ENCODE data around the gene SYT3. TPM values are rescaled to one million over a fixed set of nuclear protein-coding genes. Genes with fewer than 3 reads are reported as not detected.

Gene SYT3
- total RNA-seq, 4 donors from 2014 or later, result 0.14 TPM; not detected in 3

- Histone ChIP-seq H3K27ac (no peak overlapping the region), H3K9me3 (no peaks in the 10 kb centered on the region), H3K4me1 (no peaks in the 10 kb centered on the region), H3K4me3 (no peak overlapping the region), H3K36me3 (no peaks in the 10 kb centered on the region), H3K27me3 (no peaks in the 10 kb centered on the region)
- intact Hi-C loops (cut with DNase I; ENCODE audit: low total_unique reads), result no loop called here
- DNase-seq, result no peak
- TF ChIP-seq CTCF (IDR thresholded peaks at IDR 0.05), result no peak
- TF ChIP-seq POLR2A (IDR thresholded peaks at IDR 0.05), result no peak
These were observed 38.6 kb upstream of the SYT3 start for GRCh38 chr19:50678323-50678722.

GRCh38 chr19:50677636-50678035, 38.0 kb upstream of the SYT3 start:
- no peak for DNase-seq
- no peaks in the 10 kb centered on the region for H3K9me3 ChIP-seq
- intact Hi-C loops (cut with DNase I; ENCODE audit: low total_unique reads), result no loop called here
- H3K4me3 ChIP-seq, result no peak overlapping the region
- TF ChIP-seq CTCF (IDR thresholded peaks at IDR 0.05), result no peak
- no peak for TF ChIP-seq POLR2A (IDR thresholded peaks at IDR 0.05)
- H3K27me3 ChIP-seq, result no peaks in the 10 kb centered on the region
- no peaks in the 10 kb centered on the region for H3K36me3 ChIP-seq
- H3K4me1 ChIP-seq, result no peaks in the 10 kb centered on the region
- no peak overlapping the region for H3K27ac ChIP-seq

DNA sequence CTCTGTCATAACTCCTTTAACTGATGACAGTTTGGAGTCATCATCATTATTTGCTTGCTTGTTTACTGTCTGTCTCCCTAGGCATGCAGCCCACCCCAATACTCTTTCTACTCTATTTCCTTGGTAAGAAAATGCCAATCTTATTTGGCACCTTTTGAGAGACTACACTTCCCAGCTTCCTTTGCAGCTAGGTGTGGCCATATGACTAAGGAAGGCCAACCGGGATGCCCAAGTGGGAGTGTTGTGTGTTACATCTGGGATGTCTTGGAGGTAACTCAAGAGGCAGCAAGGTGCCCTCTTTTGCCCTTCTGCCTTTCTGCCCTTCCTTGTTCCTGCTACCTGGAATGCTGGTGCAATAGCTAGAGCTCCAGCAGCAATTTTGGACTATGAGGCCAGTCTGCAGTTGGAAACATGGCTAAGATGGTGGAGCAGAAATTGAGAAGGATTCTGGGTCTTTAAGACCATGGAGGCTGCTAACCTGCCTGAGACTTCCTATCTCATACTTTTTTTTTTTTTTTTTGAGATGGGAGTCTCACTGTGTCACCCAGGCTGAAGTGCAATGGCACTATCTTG, 37.0 kb upstream of the SYT3 start:
- no peak for TF ChIP-seq POLR2A (IDR thresholded peaks at IDR 0.05)
- no peak for TF ChIP-seq CTCF (IDR thresholded peaks at IDR 0.05)
- Histone ChIP-seq H3K27me3 (no peaks in the 10 kb centered on the region), H3K9me3 (no peaks in the 10 kb centered on the region), H3K4me1 (no peaks in the 10 kb centered on the region), H3K4me3 (no peak overlapping the region), H3K36me3 (no peaks in the 10 kb centered on the region), H3K27ac (no peak overlapping the region)
- DNase-seq, result no peak
- intact Hi-C loops (cut with DNase I; ENCODE audit: low total_unique reads), result no loop called here

GRCh38 chr19:50673118-50673517, 33.4 kb upstream of the SYT3 start:
- H3K4me3 ChIP-seq, result no peak overlapping the region
- H3K36me3 ChIP-seq, result no peaks in the 10 kb centered on the region
- no peaks in the 10 kb centered on the region for H3K9me3 ChIP-seq
- peaks cover 4 to 5% of the 10 kb centered on the region in 2 donors for H3K27me3 ChIP-seq
- H3K27ac ChIP-seq, result no peak overlapping the region
- DNase-seq, result no peak
- intact Hi-C loops (cut with DNase I; ENCODE audit: low total_unique reads), result no loop called here
- no peaks in the 10 kb centered on the region for H3K4me1 ChIP-seq
- TF ChIP-seq POLR2A (IDR thresholded peaks at IDR 0.05) (no peak), CTCF (IDR thresholded peaks at IDR 0.05) (no peak)

- Histone ChIP-seq H3K9me3 (no peaks in the 10 kb centered on the region), H3K4me1 (peaks cover 0 to 4% of the 10 kb centered on the region in 2 donors), H3K36me3 (no peaks in the 10 kb centered on the region), H3K27me3 (peaks cover 10 to 21% of the 10 kb centered on the region in 2 donors), H3K4me3 (no peak overlapping the region), H3K27ac (no peak overlapping the region)
- intact Hi-C loops (cut with DNase I; ENCODE audit: low total_unique reads), result no loop called here
- no peak for DNase-seq
- no peak for TF ChIP-seq CTCF (IDR thresholded peaks at IDR 0.05)
- no peak for TF ChIP-seq POLR2A (IDR thresholded peaks at IDR 0.05)
These were observed 30.4 kb upstream of the SYT3 start for GRCh38 chr19:50670102-50670380.
